SK-N-SH treated with all-trans-retinoic acid at 6 μM for 48 hours (cell line): ENCODE data around the gene HADH.

Experiments used
- CSDC2 ChIP-seq: fragments of 250-450 bp; sonication (Bioruptor Pico); IDR thresholded peaks from 2 replicates; pipeline ENCODE4 v1.5.0; 2020; ENCODE audit warnings: mild to moderate bottlenecking, moderate library complexity
- ESRRG ChIP-seq: fragments of 250-450 bp; sonication (Bioruptor Pico); IDR thresholded peaks from 2 replicates; pipeline ENCODE4 v1.6.1; 2021; ENCODE audit warnings: mild to moderate bottlenecking
- TCF4 ChIP-seq: fragments of 250-450 bp; sonication (Bioruptor Pico); IDR thresholded peaks from 2 replicates; pipeline ENCODE4 v1.8.0; 2021; ENCODE audit warnings: mild to moderate bottlenecking, moderate library complexity, borderline replicate concordance
- ZNF565 ChIP-seq: fragments of 450-650 bp; formaldehyde crosslinking; conservative IDR thresholded peaks from 2 replicates; pipeline ENCODE4 v1.5.0; 2020; ENCODE audit warnings: low read depth, mild to moderate bottlenecking, moderate library complexity

- TF ChIP-seq CSDC2 (no peak), ESRRG (CRISPR knock-in tag) (no peak), ZNF565 (CRISPR knock-in tag) (no peak), TCF4 (CRISPR knock-in tag) (no peak)
Observed at GRCh38 chr4:108048997-108049396, 59.3 kb downstream of the HADH start.
